ENCODE measurements around the gene ARID3A. TPM values are rescaled to one million over a fixed set of nuclear protein-coding genes. Genes with fewer than 3 reads are reported as not detected.

Gene ARID3A
- total and polyA plus RNA-seq, 2 of the 13 experiments (the other 11 are each of a cell fraction or from before 2014, with no cell fraction given): 71.3 to 77.9 TPM

- TF ChIP-seq HMGXB3 (CRISPR knock-in tag; IDR thresholded peaks at IDR 0.05; ENCODE audit: borderline replicate concordance) (no peak), ZSCAN21 (CRISPR knock-in tag; IDR thresholded peaks at IDR 0.05; ENCODE audit: borderline replicate concordance) (no peak), BRF2 (CRISPR knock-in tag; IDR thresholded peaks at IDR 0.05) (no peak), ZBTB38 (CRISPR knock-in tag; IDR thresholded peaks at IDR 0.05) (peak; percentile 50; the same call in 1 of the 2 replicates), ZNF552 (CRISPR knock-in tag; IDR thresholded peaks at IDR 0.05; ENCODE audit: borderline replicate concordance) (no peak), HOXA9 (CRISPR knock-in tag; IDR thresholded peaks at IDR 0.05; ENCODE audit: borderline replicate concordance) (no peak), AGO2 (optimal IDR thresholded peaks at IDR 0.05; ENCODE audit: low read depth, low read length) (peak; percentile 99), SOX6 (IDR thresholded peaks at IDR 0.05) (no peak), SOX6 (CRISPR knock-in tag; IDR thresholded peaks at IDR 0.05) (no peak), ARNT (IDR thresholded peaks at IDR 0.05) (no peak), NCOA5 (CRISPR knock-in tag; IDR thresholded peaks at IDR 0.05) (no peak), NFRKB (IDR thresholded peaks at IDR 0.05) (no peak), MTF1 (CRISPR knock-in tag; IDR thresholded peaks at IDR 0.05) (no peak), RBFOX2 (IDR thresholded peaks at IDR 0.05; ENCODE audit: low read depth, low read length) (peak; percentile 53; the same call in 1 of the 2 replicates), KLF9 (CRISPR knock-in tag; IDR thresholded peaks at IDR 0.05; ENCODE audit: low read depth) (no peak), ZNF792 (CRISPR knock-in tag; IDR thresholded peaks at IDR 0.05) (no peak), ZNF776 (CRISPR knock-in tag; IDR thresholded peaks at IDR 0.05) (no peak), ZNF878 (CRISPR knock-in tag; IDR thresholded peaks at IDR 0.05) (no peak), ZNF510 (CRISPR knock-in tag; IDR thresholded peaks at IDR 0.05; ENCODE audit: low read depth) (no peak), ZSCAN12 (CRISPR knock-in tag; IDR thresholded peaks at IDR 0.05) (no peak)
- TF ChIP-seq, protein P1, sequence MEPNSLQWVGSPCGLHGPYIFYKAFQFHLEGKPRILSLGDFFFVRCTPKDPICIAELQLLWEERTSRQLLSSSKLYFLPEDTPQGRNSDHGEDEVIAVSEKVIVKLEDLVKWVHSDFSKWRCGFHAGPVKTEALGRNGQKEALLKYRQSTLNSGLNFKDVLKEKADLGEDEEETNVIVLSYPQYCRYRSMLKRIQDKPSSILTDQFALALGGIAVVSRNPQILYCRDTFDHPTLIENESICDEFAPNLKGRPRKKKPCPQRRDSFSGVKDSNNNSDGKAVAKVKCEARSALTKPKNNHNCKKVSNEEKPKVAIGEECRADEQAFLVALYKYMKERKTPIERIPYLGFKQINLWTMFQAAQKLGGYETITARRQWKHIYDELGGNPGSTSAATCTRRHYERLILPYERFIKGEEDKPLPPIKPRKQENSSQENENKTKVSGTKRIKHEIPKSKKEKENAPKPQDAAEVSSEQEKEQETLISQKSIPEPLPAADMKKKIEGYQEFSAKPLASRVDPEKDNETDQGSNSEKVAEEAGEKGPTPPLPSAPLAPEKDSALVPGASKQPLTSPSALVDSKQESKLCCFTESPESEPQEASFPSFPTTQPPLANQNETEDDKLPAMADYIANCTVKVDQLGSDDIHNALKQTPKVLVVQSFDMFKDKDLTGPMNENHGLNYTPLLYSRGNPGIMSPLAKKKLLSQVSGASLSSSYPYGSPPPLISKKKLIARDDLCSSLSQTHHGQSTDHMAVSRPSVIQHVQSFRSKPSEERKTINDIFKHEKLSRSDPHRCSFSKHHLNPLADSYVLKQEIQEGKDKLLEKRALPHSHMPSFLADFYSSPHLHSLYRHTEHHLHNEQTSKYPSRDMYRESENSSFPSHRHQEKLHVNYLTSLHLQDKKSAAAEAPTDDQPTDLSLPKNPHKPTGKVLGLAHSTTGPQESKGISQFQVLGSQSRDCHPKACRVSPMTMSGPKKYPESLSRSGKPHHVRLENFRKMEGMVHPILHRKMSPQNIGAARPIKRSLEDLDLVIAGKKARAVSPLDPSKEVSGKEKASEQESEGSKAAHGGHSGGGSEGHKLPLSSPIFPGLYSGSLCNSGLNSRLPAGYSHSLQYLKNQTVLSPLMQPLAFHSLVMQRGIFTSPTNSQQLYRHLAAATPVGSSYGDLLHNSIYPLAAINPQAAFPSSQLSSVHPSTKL (CRISPR knock-in tag; IDR thresholded peaks at IDR 0.05): no peak
- TF ChIP-seq, protein P2, sequence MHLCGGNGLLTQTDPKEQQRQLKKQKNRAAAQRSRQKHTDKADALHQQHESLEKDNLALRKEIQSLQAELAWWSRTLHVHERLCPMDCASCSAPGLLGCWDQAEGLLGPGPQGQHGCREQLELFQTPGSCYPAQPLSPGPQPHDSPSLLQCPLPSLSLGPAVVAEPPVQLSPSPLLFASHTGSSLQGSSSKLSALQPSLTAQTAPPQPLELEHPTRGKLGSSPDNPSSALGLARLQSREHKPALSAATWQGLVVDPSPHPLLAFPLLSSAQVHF (CRISPR knock-in tag; IDR thresholded peaks at IDR 0.05): no peak
Observed at GRCh38 chr19:974564-975257, 48.9 kb downstream of the ARID3A start (continued).

All from HepG2 (cell line).